RPMI7951 (cell line): ENCODE measurements around the gene LIN7C. TPM values are rescaled to one million over a fixed set of nuclear protein-coding genes. Genes with fewer than 3 reads are reported as not detected.
"Not testable (repeated sequence)": the region's sequence is repeated elsewhere in the genome, so short reads cannot be mapped to it uniquely, and the experiment has no call there.

ENCODE experiments used
- DNase-seq: peaks from one replicate; pipeline ENCODE4 v3.0.0-alpha.2; 2012; ENCODE audit warnings: low read depth
- total RNA-seq: library from RNA; depleted of rRNA; stranded (reverse); fragments of >200 nt; shearing (Covaris generic); gene quantifications from 2 replicates; pipeline ENCODE4 v1.2.3, GENCODE V29; 2014; rRNA removed

Gene LIN7C, protein sequence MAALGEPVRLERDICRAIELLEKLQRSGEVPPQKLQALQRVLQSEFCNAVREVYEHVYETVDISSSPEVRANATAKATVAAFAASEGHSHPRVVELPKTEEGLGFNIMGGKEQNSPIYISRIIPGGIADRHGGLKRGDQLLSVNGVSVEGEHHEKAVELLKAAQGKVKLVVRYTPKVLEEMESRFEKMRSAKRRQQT
- total RNA-seq, result 47.3 and 49.3 TPM in 2 replicates

DNA sequence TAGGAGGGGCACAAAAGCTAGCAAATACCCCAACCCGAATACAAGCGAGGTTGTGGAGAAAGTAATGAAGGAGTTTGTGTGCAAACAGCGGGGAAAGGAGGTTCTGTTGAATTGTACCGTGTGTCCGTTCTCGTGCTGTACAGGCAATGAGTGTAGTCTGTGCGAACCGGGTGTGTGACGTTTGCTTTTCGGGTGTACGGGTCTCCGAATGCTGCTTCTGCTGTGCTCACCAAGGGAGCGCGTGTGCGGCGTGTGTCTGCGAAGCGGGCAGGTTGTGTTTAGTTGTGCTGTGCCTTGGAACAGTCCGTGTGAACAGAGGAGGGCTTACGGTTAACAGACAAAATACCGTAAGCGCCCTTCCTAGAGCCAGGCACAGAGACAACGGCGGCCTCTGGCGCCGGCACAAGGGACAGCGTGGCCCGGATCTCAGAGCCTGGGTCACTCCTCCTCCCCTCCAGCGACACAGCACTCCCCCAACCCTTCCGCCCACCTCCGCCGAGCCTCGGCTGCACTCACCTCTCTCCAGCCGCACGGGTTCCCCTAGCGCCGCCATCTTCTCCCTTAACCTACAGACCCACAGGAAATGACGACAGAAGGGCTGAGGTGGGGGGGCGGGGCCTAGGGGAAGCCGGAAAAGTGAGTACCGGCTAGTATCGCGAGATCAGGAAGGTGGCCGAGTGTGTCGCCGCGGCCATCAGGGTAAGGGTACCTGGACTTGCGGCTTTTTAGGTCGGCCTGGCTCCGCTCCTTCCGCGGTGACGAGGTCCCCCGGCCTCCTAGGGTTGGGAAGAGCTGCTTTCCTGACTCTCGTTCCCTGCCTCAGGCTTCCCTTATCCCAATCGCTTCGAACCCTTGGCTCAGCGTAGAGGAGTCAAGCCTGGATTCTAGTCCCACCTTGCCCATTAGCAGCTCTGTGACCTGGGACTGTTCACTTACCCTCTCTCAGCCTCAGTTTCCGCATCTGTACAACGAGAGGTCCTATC lies at the start of gene LIN7C:
Gene LIN7C (minus strand): TSS at position 570 of the 983 bp plus-strand sequence. CDS start 17 bp downstream, at position 553.
- peak; percentile 92 for DNase-seq

DNA sequence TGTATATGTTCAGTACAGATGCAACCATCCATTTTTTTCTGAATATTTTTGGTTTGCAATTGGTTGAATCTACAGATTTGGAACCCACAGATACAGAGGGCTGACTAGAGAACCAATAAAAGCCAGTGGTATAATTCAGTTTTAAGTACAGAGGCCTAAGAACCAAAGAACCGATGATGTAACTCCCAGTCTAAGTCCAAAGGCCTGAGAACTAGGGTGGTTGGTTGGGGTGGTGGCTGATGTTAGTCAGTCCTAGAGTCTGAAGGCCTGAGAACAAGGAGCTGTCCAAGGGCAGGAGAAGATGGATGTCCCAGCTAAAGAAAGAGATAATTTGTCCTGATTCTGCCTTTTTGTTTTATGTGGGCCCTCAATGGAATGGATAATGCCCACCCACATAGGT lies 48.7 kb upstream of the LIN7C start:
- DNase-seq, result no peak

DNA sequence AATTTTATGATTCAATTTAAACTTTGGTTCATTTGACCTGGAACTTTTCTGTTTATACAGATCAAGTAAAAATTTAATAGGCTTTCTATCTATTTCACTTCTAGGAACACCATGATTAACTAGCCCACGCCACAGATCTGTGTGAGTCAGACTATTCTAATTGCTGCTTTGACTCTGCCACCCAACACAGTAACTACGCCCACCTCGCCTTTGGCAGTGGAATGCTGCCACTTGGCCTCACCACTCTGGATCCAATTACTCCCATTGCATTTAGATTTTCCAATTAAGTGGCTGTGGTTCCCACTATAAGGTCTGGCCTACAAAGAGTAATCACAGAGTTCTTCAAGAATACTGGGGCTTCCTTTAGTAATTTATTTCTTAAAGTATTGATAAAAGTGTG lies 46.6 kb upstream of the LIN7C start:
- DNase-seq, result peak; percentile 45

- DNase-seq, result no peak
These were observed 45.8 kb upstream of the LIN7C start for GRCh38 chr11:27552341-27552740.

GRCh38 chr11:27551127-27551526 lies 44.6 kb upstream of the LIN7C start:
- no peak for DNase-seq

GRCh38 chr11:27545946-27546345 lies 39.4 kb upstream of the LIN7C start:
- no peak for DNase-seq

DNA sequence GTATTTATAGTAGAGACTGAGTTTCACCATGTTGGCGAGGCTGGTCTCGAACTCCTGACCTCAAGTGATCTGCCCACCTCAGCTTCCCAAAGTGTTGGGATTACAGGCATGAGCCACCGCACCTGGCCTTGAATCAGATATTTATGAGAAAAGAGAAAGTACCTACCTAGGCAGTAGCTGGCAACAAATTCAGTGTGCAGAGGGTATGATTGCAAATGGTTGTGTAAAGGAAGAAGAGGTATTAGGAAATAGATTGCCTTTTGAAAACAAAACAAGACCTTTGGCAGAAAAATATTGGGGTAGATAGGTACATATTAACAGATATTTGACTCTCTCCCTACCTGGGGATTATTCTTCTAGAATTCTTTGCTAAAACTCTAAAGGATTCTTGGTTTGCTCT lies 38.5 kb upstream of the LIN7C start:
- DNase-seq, result no peak

DNA sequence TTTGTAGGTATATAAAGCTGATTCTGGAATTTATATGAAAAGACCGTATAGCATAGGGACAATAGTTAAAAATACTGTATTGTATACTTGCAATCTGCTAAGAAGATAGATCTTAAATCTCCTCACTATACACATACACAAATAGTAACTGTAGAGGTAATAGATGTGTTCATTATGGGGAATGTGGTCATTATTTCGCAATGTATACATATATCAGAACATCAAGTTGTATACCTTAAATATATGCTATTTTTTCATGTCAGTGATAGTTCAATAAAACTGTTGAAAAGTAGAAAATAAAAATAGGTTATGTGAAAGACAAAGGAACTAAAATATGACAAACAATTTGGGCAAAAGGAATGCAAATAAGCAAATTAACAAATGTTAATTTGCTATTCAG lies 35.2 kb upstream of the LIN7C start:
- DNase-seq, result no peak

DNA sequence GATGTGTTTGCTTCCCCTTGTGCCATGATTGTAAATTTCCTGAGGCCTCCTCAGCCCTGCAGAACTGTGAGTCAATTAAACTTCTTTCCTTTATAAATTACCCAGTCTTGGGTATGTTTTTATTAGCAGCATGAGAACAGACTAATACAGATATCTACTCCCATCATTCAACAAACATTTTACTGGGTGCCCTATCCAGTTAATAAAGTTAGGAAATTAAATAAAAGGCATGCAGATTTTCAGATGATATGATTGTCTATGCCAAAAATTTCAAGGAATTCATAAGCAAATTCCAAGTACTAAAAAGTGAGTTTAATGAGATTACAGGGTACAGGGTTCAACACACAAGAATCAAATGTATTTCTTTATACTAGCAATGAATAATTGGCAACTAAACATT lies 33.5 kb upstream of the LIN7C start:
- no peak for DNase-seq

DNA sequence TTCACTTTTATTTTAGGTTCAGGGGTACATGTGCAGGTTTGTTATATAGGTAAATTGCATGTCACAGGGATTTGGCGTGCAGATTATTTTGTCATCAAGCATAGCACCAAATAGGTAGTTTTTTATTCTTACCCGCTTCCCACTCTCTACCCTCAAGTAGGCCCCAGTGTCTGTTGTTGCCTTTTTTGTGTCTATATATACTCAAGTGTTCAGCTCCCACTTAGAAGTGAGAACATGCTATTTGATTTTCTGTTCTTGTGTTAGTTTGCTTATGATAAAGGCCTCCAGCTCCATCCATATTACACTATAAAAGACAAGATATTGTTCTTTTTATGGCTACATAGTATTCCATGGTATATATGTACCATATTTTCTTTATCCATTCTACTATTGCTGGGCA lies 28.5 kb upstream of the LIN7C start:
- DNase-seq, result no peak

DNA sequence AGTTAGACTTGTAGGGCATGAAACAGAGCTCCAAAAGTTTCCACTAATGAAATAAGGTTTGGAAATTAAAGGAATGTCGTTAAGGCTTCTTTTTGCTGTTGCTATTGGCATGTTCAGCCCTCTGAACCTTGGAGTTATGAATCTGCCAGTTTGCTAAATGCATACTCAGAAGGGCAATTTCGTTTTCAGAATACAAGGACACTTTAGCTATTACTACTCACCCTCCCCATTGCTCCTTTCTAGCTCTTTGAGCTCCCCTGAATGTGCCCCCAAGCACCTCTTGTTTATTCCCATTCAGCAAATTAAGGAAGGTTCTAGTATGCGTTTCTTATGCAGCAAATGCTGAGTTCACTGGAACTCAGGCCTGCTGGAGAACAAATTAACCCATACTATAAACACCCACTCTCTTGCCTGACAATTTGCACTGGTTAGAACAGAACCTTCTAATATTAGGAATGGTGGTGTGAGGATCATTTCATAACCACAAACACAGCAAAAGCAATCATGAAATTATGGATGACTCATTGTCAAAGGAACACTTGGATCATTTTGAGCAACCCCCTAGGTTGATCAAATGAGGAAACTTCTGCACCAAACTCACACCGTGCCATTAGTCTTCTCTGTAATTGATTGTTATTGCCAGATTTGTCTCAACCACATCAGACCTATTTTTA lies 26.2 kb upstream of the LIN7C start:
- no peak for DNase-seq

DNA sequence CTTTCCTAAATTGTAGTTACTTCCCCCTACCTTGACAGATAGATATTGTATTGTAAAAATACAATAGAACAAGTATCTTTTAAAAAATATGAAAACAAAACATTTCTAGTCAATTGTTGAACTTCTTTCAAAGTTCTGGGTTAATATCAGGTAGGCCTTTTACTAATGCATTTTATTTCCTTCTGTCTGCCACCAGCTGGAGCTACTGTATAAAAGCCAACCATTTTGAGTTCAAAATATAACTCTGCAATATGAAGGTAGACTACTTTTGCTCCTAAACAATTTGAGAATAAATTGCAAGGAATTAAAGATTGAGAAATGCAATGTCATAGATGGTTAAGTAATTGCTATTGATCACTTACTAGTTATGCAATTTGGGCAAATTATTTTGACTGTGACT lies 22.1 kb upstream of the LIN7C start:
- DNase-seq, result no peak

DNA sequence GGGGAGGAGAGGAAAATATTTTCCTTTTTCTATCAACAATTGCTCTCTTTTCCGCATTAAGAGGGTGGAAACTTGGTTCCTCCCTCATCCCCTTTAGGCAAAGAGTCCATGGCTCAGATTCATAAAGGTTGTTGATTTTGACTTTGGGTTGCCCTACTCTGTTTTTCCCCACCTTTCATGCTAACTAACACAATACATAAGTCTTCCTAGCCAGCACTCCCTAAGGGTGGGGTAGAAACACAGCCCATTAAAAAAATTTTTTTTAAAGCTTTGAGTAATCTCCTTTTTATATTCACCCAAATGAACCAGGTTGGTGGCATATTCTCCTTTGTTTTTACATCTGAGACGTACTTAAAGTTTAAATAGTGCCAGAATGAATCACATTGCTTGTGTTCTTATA lies 20.0 kb upstream of the LIN7C start:
- DNase-seq, result no peak

DNA sequence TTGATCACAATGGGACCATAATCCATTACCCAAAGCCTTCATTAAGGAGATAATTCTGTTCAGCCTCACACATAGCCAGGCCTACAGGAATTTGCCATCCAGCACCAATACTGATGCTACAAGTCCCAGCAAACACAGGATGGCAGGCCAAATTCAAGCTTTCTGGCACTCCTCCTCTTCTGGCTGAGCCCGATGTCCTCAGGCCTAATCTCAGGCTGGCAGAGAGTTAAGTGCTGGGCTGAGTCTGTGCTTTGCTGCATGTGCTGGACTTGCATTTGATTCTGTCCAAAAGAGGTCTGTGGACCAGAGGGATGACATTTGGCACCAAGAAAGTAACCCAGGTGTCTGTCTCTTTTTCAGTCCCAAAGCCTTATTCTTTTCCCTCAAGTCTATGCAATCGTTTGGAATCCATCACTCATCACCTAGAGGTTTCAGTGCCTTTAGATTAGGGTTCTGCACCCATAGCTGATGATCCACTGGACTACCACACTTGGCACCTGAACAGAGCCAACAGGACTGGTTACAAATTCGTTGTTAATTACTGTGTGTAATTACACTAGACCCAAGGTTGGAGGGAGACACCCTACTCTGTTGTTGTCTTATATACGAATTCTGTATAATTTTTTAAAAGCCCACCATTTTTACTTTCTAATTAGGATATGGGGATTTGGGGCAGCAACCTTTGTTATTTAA lies 19.4 kb upstream of the LIN7C start:
- DNase-seq, result no peak

DNA sequence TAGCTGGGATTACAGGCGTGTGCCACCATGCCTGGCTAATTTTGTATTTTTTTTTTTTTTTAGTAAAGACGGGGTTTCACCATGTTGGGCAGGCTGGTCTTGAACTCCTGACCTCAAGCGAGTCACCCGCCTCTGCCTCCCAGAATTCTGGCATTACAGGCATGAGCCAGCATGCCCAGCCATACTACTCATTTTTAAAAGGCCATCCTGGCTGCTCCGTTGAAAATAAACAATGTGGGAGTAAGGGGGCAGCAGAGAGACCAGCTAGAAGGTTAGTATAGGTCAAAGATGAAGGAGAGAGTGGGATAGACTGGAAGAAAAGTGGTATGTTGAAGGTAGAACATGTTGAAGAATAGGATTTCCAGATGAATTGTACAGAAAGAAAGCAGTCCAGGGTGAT lies 17.6 kb upstream of the LIN7C start:
- peak; percentile 37 for DNase-seq

DNA sequence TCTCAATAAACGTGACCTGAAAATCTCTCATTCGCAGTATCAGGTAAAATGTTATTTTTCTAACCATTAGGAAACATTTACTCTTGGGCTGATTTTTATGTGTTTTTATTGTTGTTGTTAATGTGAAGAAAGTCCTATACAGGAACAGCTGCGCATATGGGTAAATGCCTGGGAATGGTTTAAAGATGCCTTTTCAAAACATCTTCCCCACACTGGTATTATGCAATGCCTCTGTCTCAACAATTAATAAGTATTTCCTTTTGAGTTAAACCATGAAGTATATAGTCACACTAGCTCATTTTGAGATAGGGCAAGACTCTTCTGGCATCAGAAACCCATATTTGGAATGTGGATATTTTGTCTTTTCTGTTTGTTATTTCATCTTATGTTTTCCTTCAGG lies 13.7 kb upstream of the LIN7C start:
- DNase-seq, result no peak

DNA sequence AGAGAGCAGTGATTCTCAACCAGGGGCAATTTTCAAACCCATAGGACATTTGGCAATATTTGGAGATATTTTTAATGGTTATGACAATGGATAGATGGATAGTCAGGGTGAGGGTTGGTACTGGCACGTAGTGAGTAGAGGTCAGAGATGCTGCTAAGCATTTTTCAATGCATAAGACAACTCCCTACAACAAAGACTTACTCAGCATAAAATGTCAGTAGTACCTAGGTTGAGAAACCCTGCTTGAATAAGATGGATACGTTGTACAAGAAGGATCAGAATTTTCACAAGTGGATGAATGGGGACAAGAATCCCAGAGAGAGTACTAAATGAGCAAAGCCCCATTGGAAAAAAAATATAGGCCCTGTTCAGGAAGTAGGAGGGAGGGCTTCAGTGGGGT lies 11.9 kb upstream of the LIN7C start:
- DNase-seq, result no peak

DNA sequence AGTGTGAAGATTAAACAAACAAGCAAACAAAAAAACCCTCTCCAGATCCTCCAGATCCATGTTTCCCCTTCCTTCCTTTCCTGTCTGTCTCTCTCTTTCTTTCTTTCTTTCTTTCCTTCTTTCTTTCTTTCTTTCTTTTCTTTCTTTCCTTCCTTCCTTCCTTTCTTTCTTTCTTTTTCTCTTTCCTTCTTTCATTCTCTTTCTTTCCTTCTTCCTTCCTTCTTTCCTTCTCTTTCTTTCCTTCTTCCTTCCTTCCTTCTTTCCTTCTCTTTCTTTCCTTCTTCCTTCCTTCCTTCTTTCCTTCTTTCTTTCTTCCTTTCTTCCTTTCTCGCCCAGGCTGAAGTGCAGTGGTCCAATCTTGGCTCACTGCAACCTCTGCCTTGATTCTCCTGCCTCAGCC lies 10.9 kb upstream of the LIN7C start:
- not testable (repeated sequence) for DNase-seq

DNA sequence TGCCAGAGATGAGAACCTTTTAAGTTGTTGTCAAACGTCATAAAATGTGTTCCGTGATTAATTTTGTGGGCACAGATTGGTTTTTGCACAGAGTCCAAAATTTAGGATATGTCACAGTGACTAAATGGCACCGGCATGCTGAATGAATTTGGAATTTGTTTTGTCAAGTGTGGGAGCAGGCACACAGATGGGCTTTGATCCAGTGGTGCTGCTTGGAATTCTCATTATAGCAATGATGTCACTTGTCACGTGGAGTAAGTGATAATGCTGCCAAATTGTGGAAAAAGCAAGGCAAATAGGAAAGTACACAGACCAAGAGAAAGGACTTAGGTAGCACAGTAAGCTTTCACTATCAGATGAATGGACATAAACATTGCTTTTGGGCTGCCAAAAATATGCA lies 8.0 kb upstream of the LIN7C start:
- peak; percentile 53 for DNase-seq

DNA sequence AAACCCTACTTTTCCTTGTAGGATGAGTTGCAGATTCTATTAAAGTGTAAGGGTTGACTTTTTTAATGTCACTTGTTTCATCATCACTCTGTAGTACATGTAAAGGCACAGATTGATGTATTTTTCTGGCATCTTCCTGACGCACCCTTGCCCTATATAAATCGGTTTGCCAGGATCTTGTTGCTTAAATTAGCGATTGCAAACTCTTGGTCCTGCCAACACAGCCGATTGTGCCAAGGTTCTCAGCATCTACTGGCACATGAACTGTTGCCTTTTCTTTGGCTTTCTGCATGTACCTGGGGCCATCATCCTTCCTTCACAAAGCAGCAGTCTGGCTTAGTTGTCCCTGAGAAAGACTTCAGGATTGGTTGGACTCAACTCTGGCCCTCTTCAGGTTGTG lies 7.5 kb upstream of the LIN7C start:
- no peak for DNase-seq

DNA sequence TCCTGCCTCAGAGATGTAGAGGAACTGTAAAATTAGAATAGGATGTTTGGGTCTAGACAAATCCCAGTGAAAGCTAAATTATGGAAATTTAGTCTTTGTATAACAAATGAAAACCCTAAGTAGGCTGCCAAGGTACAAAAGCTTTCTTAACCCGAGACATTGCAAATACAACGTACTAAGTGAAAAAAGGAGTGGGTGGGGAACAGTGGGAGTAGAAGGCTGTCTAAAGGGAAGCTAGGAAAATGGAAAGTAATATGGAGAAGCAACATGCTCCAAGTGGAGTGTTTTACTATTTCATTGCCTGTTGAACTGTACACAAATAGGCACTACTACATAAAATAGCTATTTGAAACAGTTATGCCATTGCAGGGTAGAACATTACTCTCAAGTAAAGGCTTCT lies 6.8 kb upstream of the LIN7C start:
- no peak for DNase-seq

DNA sequence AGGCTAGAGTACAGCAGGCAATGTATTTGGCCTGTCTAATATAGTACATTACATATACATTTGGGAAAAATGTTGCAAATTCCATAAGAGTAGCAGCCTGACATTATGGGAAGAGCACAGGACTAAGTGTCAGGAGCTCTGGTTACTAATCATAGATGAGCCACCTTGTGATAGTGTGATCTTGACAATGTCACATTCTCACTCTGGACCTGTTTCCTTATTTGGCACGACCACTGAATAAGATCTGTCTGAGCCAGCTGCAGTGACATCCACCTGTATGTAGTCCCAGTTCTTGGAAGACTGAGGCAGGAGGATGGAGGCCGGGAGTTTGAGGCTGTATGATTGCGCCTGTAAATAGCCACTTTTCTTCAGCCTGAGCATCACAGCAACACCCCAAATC lies 5.7 kb upstream of the LIN7C start:
- no peak for DNase-seq
